MM.1S (cell line): ENCODE results near the gene MYEF2.

ENCODE experiments used
- EZH2 ChIP-seq: fragments of 300-600 bp; sonication (generic); optimal IDR thresholded peaks from 2 replicates; pipeline ENCODE3; 2017; ENCODE audit warnings: low read depth, mild to moderate bottlenecking, antibody characterized with exemption, low read length, mixed read lengths
- TF ChIP-seq, protein P1 (sequence below): fragments of 300-600 bp; sonication (generic); IDR thresholded peaks from 2 replicates; pipeline ENCODE4 v1.5.1; 2016; ENCODE audit warnings: antibody characterized with exemption, low read length, mixed read lengths

DNA sequence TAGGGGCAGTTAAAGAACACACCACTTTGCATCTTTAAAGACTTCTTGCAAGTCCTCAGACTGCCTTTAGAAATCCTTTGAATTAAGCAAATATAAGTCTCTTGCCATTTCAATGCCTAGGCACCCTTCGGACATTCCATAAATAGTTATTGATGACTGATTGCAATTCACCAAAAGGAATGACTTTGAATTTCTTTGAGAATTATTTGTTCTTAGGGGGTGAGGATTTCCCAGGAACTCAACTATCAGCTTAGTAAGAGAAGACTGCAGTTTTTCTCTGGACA, 495 bp upstream of the MYEF2 start:
- TF ChIP-seq, protein P1, sequence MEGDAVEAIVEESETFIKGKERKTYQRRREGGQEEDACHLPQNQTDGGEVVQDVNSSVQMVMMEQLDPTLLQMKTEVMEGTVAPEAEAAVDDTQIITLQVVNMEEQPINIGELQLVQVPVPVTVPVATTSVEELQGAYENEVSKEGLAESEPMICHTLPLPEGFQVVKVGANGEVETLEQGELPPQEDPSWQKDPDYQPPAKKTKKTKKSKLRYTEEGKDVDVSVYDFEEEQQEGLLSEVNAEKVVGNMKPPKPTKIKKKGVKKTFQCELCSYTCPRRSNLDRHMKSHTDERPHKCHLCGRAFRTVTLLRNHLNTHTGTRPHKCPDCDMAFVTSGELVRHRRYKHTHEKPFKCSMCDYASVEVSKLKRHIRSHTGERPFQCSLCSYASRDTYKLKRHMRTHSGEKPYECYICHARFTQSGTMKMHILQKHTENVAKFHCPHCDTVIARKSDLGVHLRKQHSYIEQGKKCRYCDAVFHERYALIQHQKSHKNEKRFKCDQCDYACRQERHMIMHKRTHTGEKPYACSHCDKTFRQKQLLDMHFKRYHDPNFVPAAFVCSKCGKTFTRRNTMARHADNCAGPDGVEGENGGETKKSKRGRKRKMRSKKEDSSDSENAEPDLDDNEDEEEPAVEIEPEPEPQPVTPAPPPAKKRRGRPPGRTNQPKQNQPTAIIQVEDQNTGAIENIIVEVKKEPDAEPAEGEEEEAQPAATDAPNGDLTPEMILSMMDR = no peak
- no peak for TF ChIP-seq EZH2
